ENCODE data around the gene ZDHHC6.

DNA sequence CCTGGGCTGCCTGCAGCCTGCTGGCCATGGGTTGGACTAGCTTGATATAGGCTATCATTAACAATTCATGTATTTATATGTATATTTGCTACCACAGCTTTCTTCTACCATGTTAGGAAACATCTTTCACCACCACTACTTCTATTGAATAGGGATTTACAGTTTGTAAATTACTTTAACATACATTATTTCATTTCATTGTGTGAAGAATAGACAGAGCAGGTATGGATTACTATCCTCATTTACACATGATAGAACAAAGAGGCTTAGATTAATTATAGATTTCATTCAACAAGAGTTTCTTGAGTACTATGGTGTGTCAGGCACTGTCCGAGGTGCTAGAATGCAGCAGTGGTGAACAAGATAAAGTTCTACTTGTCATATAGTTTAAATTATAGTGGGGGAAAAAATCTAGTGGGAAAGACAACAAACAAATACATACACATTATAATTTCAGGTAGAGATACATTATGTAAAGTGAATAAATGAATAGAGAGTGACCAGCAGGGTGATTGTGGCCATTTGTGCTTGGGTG, 20.9 kb upstream of the ZDHHC6 start:
- TF ChIP-seq, protein P1, sequence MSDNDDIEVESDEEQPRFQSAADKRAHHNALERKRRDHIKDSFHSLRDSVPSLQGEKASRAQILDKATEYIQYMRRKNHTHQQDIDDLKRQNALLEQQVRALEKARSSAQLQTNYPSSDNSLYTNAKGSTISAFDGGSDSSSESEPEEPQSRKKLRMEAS (IDR thresholded peaks at IDR 0.05; ENCODE audit: low read depth, low read length), result no peak
- TF ChIP-seq NRF1 (conservative IDR thresholded peaks at IDR 0.05; ENCODE audit: low read depth, low read length) (no peak), ZZZ3 (IDR thresholded peaks at IDR 0.05; ENCODE audit: control insufficient read depth, insufficient read length, low read depth) (no peak), EZH2 (IDR thresholded peaks at IDR 0.05; ENCODE audit: borderline replicate concordance, control insufficient read depth, low read depth, low read length) (no peak), ZNF384 (IDR thresholded peaks at IDR 0.05; ENCODE audit: borderline replicate concordance, low read depth, low read length) (no peak), RFX5 (IDR thresholded peaks at IDR 0.05; ENCODE audit: low read depth, low read length) (no peak), YY1 (IDR thresholded peaks at IDR 0.05; ENCODE audit: low read depth, low read length) (no peak), SIN3A (IDR thresholded peaks at IDR 0.05; ENCODE audit: low read depth, low read length) (no peak), CREM (IDR thresholded peaks at IDR 0.05; ENCODE audit: low read depth) (no peak), TAF1 (IDR thresholded peaks at IDR 0.05; ENCODE audit: borderline replicate concordance, low read depth, low read length) (no peak), SPI1 (IDR thresholded peaks at IDR 0.05; ENCODE audit: borderline replicate concordance, insufficient read depth, low read depth, low read length) (no peak)
- TF ChIP-seq, protein P2, sequence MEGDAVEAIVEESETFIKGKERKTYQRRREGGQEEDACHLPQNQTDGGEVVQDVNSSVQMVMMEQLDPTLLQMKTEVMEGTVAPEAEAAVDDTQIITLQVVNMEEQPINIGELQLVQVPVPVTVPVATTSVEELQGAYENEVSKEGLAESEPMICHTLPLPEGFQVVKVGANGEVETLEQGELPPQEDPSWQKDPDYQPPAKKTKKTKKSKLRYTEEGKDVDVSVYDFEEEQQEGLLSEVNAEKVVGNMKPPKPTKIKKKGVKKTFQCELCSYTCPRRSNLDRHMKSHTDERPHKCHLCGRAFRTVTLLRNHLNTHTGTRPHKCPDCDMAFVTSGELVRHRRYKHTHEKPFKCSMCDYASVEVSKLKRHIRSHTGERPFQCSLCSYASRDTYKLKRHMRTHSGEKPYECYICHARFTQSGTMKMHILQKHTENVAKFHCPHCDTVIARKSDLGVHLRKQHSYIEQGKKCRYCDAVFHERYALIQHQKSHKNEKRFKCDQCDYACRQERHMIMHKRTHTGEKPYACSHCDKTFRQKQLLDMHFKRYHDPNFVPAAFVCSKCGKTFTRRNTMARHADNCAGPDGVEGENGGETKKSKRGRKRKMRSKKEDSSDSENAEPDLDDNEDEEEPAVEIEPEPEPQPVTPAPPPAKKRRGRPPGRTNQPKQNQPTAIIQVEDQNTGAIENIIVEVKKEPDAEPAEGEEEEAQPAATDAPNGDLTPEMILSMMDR (IDR thresholded peaks at IDR 0.05 in 2 of 3, conservative IDR thresholded peaks at IDR 0.05 in 1 of 3; ENCODE audit: control insufficient read depth in 2 of 3, extremely low read depth in 1 of 3, insufficient read depth in 1 of 3, low read depth in 3 of 3, low read length in 3 of 3), result no peak
- TF ChIP-seq, protein P3, sequence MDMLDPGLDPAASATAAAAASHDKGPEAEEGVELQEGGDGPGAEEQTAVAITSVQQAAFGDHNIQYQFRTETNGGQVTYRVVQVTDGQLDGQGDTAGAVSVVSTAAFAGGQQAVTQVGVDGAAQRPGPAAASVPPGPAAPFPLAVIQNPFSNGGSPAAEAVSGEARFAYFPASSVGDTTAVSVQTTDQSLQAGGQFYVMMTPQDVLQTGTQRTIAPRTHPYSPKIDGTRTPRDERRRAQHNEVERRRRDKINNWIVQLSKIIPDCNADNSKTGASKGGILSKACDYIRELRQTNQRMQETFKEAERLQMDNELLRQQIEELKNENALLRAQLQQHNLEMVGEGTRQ (IDR thresholded peaks at IDR 0.05; ENCODE audit: borderline replicate concordance, low read depth, low read length), result no peak
- TF ChIP-seq, protein P4, sequence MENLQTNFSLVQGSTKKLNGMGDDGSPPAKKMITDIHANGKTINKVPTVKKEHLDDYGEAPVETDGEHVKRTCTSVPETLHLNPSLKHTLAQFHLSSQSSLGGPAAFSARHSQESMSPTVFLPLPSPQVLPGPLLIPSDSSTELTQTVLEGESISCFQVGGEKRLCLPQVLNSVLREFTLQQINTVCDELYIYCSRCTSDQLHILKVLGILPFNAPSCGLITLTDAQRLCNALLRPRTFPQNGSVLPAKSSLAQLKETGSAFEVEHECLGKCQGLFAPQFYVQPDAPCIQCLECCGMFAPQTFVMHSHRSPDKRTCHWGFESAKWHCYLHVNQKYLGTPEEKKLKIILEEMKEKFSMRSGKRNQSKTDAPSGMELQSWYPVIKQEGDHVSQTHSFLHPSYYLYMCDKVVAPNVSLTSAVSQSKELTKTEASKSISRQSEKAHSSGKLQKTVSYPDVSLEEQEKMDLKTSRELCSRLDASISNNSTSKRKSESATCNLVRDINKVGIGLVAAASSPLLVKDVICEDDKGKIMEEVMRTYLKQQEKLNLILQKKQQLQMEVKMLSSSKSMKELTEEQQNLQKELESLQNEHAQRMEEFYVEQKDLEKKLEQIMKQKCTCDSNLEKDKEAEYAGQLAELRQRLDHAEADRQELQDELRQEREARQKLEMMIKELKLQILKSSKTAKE (IDR thresholded peaks at IDR 0.05; ENCODE audit: low read depth, poor library complexity, severe bottlenecking), result no peak
